Amniotic stem cell (primary cell): ENCODE data around the gene COL4A2.

Experiments
- DNase-seq: peaks from one replicate; lab custom pipeline; 2025; lab: John Stamatoyannopoulos, UW

The COL4A2 gene

DNA sequence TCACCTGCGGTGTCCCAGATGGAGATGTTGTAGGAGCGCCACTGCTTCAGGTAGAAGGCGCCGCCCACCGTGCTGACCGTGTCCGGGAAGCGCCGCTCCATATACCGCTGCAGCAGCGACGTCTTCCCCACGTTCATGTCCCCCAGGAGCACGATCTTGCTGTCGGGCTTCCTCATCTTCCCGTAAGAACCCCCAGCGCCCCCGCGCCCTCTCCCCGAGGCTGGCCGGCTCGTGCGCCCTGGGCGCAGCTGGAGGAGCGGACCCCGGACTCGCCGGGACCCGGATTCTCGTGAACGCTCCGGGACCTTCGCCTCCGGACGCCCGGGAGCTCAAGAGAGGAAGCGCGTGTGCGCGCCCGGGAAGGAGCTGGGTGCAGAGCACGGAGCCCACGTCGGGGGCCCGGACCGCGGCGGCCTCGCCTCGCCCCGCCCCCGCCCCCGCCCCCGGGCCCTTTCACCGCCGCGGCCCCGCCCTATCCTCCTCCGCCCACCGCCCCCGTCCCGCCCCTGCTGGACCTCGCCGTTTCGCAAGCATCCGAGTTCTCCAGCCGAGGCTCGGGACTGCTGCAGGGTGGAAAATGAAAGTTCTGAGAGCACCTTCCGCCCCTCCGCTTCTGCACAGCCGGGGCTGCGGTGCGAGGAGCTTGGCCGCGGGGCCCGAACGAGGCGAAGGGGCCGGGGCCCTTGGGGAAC is 254.4 kb downstream of the COL4A2 start, which contains the start of gene RAB20:
Gene RAB20, minus strand, starts transcription at position 379 of the 692 bp plus-strand sequence. Its CDS starts 203 bp downstream, at position 176.
- DNase-seq: peak; percentile 67

DNA sequence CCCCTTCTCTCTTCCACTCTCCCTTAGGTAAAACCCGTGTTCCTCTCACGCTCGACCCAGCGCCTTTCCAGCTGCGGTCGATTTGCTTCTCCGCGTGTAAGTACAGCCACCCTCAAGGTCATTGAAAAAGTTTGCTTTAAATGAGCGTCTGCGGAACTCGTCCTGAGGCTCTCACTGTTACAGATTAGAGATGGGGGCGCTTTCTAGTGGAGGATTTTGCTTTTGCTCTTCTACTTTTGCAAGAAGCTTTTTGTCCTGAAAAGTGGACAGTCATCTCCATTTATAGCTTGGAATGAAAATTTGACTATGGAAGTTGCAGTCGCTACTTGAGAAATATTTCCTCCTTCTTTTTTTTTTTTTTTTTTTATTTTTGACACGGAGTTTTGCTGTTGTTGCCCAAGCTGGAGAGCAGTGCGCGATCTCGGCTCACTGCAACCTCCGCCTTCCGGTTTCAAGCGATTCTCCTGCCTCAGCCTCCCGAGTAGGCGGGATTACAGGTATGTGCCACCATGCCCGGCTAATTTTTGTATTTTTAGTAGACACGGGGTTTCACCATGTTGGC is 255.0 kb downstream of the COL4A2 start:
- peak; percentile 37 for DNase-seq
